Caco-2 (cell line): ENCODE results near the gene MLLT11. TPM values are rescaled to one million over a fixed set of nuclear protein-coding genes. Genes with fewer than 3 reads are reported as not detected.

ENCODE experiments used
- BruUV-seq: library from RNA; stranded (reverse); fragments of 400-500 nt; replicated peaks from 2 replicates; lab custom pipeline; 2021; lab: Mats Ljungman, UMichigan
- CTCF ChIA-PET: fragments of 300-600 bp; sonication (Branson Sonifier 250); formaldehyde crosslinking; loops from one replicate; lab custom pipeline; 2022; ENCODE audit warnings: antibody characterized with exemption; lab: Charles Lee
- POLR2A ChIA-PET: fragments of 300-600 bp; sonication (Branson Sonifier 250); formaldehyde crosslinking; loops from one replicate; lab custom pipeline; 2022; ENCODE audit warnings: antibody characterized with exemption; lab: Charles Lee
- DNase-seq, 2 experiments: peaks; one replicate each; pipeline versions ENCODE4 v3.0.0 to v3.0.0-alpha.2; 2020 to 2022
- H3K27me3 ChIP-seq: replicated peaks from 2 replicates; pipeline ENCODE4 v1.6.0; 2011; ENCODE audit warnings: low read length; ENCODE audit not compliant: control insufficient read depth, insufficient read depth
- H3K36me3 ChIP-seq: 2 replicates; pipeline ENCODE4 v1.5.1; 2011; ENCODE audit warnings: low read length; ENCODE audit not compliant: control insufficient read depth, insufficient read depth
- H3K4me1 ChIP-seq: fragments of 250-450 bp; sonication (Bioruptor Pico); 2 replicates; pipeline ENCODE4 v1.5.1; 2020; ENCODE audit warnings: mild to moderate bottlenecking
- H3K4me3 ChIP-seq: 2 replicates; pipeline ENCODE4 v1.5.1; 2011; ENCODE audit warnings: low read depth, mild to moderate bottlenecking, control low read depth, low read length
- H3K9me3 ChIP-seq: fragments of 250-450 bp; sonication (Bioruptor Pico); 2 replicates; pipeline ENCODE4 v1.5.1; 2020; ENCODE audit warnings: mild to moderate bottlenecking, moderate library complexity
- H3K27ac Mint-ChIP-seq: one replicate; pipeline ENCODE4 v1.8.0; 2022; ENCODE audit warnings: mixed read lengths; ENCODE audit not compliant: unreplicated experiment
- H3K27me3 Mint-ChIP-seq: one replicate; pipeline ENCODE4 v1.8.0; 2022; ENCODE audit warnings: mixed read lengths; ENCODE audit not compliant: insufficient read depth, unreplicated experiment
- H3K36me3 Mint-ChIP-seq: one replicate; pipeline ENCODE4 v1.8.0; 2022; ENCODE audit warnings: mild to moderate bottlenecking, mixed read lengths; ENCODE audit not compliant: insufficient read depth, unreplicated experiment
- H3K4me1 Mint-ChIP-seq: one replicate; pipeline ENCODE4 v1.8.0; 2022; ENCODE audit warnings: low read depth, mixed read lengths; ENCODE audit not compliant: unreplicated experiment
- H3K4me3 Mint-ChIP-seq: one replicate; pipeline ENCODE4 v1.8.0; 2022; ENCODE audit warnings: mild to moderate bottlenecking, moderate library complexity, mixed read lengths; ENCODE audit not compliant: unreplicated experiment
- H3K9me3 Mint-ChIP-seq: one replicate; pipeline ENCODE4 v1.8.0; 2022; ENCODE audit warnings: mixed read lengths; ENCODE audit not compliant: unreplicated experiment
- intact Hi-C: fragments of 100-400 bp; cut with micrococcal nuclease; formaldehyde crosslinking; loops from one replicate; pipeline ENCODE4 v1.10.0; 2022; ENCODE audit not compliant: unreplicated experiment
- total RNA-seq: library from RNA; stranded (reverse); gene quantifications from 2 replicates; pipeline ENCODE4 v1.2.3, GENCODE V29; 2022
- TF ChIP-seq, protein P1 (sequence below), 2 experiments: fragments of 200-600 bp in 1 of 2; IDR thresholded peaks; 1 replicate in 1 of 2; 2 replicates in 1 of 2; pipeline versions ENCODE4 v1.5.1 to v1.8.0; 2011 to 2022; ENCODE audit warnings: antibody characterized with exemption in 1 of 2, control low read depth in 1 of 2, inconsistent platforms in 1 of 2, low read depth in 1 of 2, low read length in 1 of 2, mild to moderate bottlenecking in 1 of 2, moderate library complexity in 1 of 2; ENCODE audit not compliant: insufficient read depth in 1 of 2, severe bottlenecking in 1 of 2, unreplicated experiment in 1 of 2

MLLT11 gene
- total RNA-seq, 1 experiment from 2014 or later = 0.95 TPM

DNA sequence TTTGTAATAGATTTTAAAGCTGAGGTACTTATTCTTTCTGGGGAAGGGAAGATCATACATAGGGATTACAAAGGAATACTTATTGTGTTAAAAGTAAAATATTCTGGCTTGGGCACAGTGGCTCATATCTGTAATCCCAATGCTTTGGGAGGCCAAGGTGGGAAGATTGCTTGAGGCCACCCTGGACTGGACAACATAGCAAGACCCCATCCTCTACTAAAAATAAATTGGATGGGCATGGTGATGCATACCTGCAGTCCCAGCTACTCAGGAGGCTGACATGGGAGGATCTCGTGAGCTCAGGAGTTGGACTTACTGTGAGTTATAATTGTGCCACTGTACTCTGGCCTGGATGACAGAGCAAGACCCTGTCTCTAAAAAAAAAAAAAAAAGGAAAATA lies 37.9 kb downstream of the MLLT11 start:
- no peaks in the 10 kb centered on the region for H3K27me3 Mint-ChIP-seq
- no peaks in the 10 kb centered on the region for H3K4me1 ChIP-seq
- intact Hi-C loops = no loop called here
- no peaks in the 10 kb centered on the region for H3K36me3 ChIP-seq
- no TSS peak for BruUV-seq
- H3K36me3 Mint-ChIP-seq = no peaks in the 10 kb centered on the region
- no peak overlapping the region for H3K4me3 Mint-ChIP-seq
- TF ChIP-seq, protein P1, sequence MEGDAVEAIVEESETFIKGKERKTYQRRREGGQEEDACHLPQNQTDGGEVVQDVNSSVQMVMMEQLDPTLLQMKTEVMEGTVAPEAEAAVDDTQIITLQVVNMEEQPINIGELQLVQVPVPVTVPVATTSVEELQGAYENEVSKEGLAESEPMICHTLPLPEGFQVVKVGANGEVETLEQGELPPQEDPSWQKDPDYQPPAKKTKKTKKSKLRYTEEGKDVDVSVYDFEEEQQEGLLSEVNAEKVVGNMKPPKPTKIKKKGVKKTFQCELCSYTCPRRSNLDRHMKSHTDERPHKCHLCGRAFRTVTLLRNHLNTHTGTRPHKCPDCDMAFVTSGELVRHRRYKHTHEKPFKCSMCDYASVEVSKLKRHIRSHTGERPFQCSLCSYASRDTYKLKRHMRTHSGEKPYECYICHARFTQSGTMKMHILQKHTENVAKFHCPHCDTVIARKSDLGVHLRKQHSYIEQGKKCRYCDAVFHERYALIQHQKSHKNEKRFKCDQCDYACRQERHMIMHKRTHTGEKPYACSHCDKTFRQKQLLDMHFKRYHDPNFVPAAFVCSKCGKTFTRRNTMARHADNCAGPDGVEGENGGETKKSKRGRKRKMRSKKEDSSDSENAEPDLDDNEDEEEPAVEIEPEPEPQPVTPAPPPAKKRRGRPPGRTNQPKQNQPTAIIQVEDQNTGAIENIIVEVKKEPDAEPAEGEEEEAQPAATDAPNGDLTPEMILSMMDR (IDR thresholded peaks at IDR 0.05; ENCODE audit: insufficient read depth in 1 of 2, low read depth in 1 of 2, low read length in 1 of 2, severe bottlenecking in 1 of 2, unreplicated experiment in 1 of 2) = no peak
- no peaks in the 10 kb centered on the region for H3K9me3 Mint-ChIP-seq
- no peak overlapping the region for H3K4me3 ChIP-seq
- no peaks in the 10 kb centered on the region for H3K4me1 Mint-ChIP-seq
- ChIA-PET CTCF (interaction anchor here (0.6 to 0.7 kb wide), 3 partner anchors 33 to 900 kb away, joined by 3 to 4 read pairs (median 3); no protein-coding TSS in a partner anchor), POLR2A (no interaction called here)
- no peaks in the 10 kb centered on the region for H3K27me3 ChIP-seq
- DNase-seq = peak in 1 of 2 experiments; percentile 2
- no peak overlapping the region for H3K27ac Mint-ChIP-seq
- no peaks in the 10 kb centered on the region for H3K9me3 ChIP-seq

DNA sequence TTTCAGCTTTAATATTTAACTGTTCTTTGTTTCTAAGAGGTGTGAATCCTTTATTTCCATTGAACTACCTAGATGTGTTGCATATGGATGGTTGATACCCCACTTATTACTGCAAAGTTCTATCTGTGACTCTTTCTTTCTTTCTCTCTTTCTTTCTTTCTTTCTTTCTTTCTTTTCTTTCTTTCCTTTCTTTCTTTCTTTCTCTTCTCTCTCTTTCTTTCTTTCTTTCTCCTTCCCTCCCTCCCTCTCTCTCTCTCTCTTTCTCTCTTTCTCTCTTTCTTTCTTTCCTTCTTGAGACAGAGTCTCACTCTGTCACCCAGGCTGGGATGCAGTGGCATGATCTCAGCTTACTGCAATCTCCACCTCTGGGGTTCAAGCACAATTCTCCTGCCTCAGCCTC lies 44.4 kb downstream of the MLLT11 start:
- H3K36me3 Mint-ChIP-seq = no peaks in the 10 kb centered on the region
- intact Hi-C loops = no loop called here
- TF ChIP-seq, protein P1 (IDR thresholded peaks at IDR 0.05; ENCODE audit: insufficient read depth in 1 of 2, low read depth in 1 of 2, low read length in 1 of 2, severe bottlenecking in 1 of 2, unreplicated experiment in 1 of 2) = no peak
- H3K4me3 Mint-ChIP-seq = no peak overlapping the region
- Histone ChIP-seq H3K36me3 (no peaks in the 10 kb centered on the region), H3K9me3 (no peaks in the 10 kb centered on the region), H3K4me3 (no peak overlapping the region), H3K4me1 (no peaks in the 10 kb centered on the region), H3K27me3 (no peaks in the 10 kb centered on the region)
- no peak overlapping the region for H3K27ac Mint-ChIP-seq
- H3K4me1 Mint-ChIP-seq = no peaks in the 10 kb centered on the region
- no peak for DNase-seq
- ChIA-PET POLR2A (no interaction called here), CTCF (no interaction called here)
- BruUV-seq = no TSS peak
- no peaks in the 10 kb centered on the region for H3K27me3 Mint-ChIP-seq
- no peaks in the 10 kb centered on the region for H3K9me3 Mint-ChIP-seq

DNA sequence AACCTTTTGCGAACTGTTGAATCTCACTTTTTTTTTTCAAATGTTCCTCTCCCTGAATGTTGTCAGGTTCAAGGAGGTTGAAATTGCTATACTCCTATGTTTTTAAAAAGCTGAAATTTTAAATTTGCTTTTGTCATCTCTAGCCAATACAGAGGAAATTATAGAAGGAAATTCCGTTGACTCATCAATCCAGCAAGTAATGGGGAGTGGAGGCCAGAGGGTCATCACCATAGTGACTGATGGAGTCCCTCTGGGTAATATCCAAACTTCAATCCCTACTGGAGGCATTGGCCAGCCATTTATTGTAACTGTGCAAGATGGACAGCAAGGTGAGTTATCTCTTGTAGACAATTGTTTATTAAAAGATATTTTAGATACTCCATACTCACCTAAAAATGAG lies 46.7 kb downstream of the MLLT11 start:
- TF ChIP-seq, protein P1 (IDR thresholded peaks at IDR 0.05; ENCODE audit: insufficient read depth in 1 of 2, low read depth in 1 of 2, low read length in 1 of 2, severe bottlenecking in 1 of 2, unreplicated experiment in 1 of 2) = no peak
- Mint-ChIP-seq H3K27me3 (no peaks in the 10 kb centered on the region), H3K9me3 (no peaks in the 10 kb centered on the region), H3K36me3 (no peaks in the 10 kb centered on the region), H3K4me1 (no peaks in the 10 kb centered on the region), H3K4me3 (no peak overlapping the region), H3K27ac (no peak overlapping the region)
- Histone ChIP-seq H3K9me3 (no peaks in the 10 kb centered on the region), H3K36me3 (no peaks in the 10 kb centered on the region), H3K4me3 (no peak overlapping the region), H3K27me3 (no peaks in the 10 kb centered on the region), H3K4me1 (no peaks in the 10 kb centered on the region)
- ChIA-PET CTCF (no interaction called here), POLR2A (no interaction called here)
- no TSS peak for BruUV-seq
- intact Hi-C loops = no loop called here
- no peak for DNase-seq
